ENCODE measurements around the gene RNF146.
"Not testable (repeated sequence)": the region's sequence is repeated elsewhere in the genome, so short reads cannot be mapped to it uniquely, and the experiment has no call there.

The RNF146 gene
- long read RNA-seq, donor 1, partial matches to known transcripts: 0 of 19 reads
- long read RNA-seq, donor 1, other reads (novel, unspliced or antisense): 0 of 19 reads
- long read RNA-seq, donor 2, partial matches to known transcripts: 0 of 13 reads
- long read RNA-seq, donor 2, other reads (novel, unspliced or antisense): 0 of 13 reads
- long read RNA-seq, donor 3, partial matches to known transcripts: 0 of 21 reads
- long read RNA-seq, donor 3, other reads (novel, unspliced or antisense): 9 of 21 reads
- long read RNA-seq, donor 4, transcript RNF146-213 (3 exons, 2,070 nt): major isoform, 8 of 61 reads
- long read RNA-seq, donor 4, partial matches to known transcripts: 15 of 61 reads
- long read RNA-seq, donor 4, other reads (novel, unspliced or antisense): 29 of 61 reads
- long read RNA-seq, donor 5, transcript RNF146-213 (3 exons, 2,070 nt): major isoform, 5 of 17 reads
- long read RNA-seq, donor 5, transcript RNF146-203 (3 exons, 2,369 nt): major isoform, 5 of 17 reads
- long read RNA-seq, donor 5, partial matches to known transcripts: 0 of 17 reads
- long read RNA-seq, donor 5, other reads (novel, unspliced or antisense): 0 of 17 reads
- long read RNA-seq, donor 6, transcript RNF146-202 (4 exons, 2,267 nt): major isoform, 5 of 14 reads
- long read RNA-seq, donor 6, partial matches to known transcripts: 0 of 14 reads
- long read RNA-seq, donor 6, other reads (novel, unspliced or antisense): 0 of 14 reads
- long read RNA-seq, donor 7, transcript RNF146-213 (3 exons, 2,070 nt): major isoform, 8 of 20 reads
- long read RNA-seq, donor 7, partial matches to known transcripts: 0 of 20 reads
- long read RNA-seq, donor 7, other reads (novel, unspliced or antisense): 0 of 20 reads
- long read RNA-seq, donor 8, transcript RNF146-203 (3 exons, 2,369 nt): major isoform, 6 of 18 reads
- long read RNA-seq, donor 8, partial matches to known transcripts: 0 of 18 reads
- long read RNA-seq, donor 8, other reads (novel, unspliced or antisense): 0 of 18 reads

DNA sequence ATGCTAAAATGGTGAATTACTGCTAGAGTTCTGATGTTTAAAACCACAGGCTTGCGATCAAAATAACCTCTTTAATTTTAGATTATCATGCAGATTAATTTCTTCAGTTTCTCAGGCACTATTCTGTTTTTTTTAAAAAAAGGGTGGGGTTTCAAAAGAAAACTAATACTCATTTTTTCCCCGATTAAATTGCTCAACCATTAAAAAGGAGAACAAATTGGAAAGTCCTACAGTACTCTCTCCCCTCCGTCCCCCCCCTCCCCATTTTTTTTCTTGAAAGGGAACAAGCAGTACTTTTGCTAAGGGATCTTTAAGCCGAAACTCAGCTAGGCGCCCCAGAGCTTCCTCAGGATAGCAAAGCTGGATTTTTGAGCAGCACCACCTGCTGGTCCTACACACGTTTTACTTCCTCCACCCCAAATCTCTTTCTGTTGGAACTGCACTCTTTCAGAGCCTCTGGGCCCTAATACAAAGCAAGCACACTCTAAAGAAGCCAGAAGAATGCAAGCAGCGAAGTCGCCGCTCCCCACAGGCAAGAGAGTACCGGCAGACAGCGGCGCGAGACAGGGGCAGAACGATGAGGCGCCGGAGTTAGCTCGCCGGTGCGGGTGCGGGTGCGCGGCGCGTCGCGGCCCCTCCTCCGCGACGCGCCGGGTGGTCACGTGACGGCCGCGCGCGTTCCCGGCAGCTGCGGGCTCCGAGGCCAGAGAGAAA, at the start of gene RNF146:
RNF146 (plus strand) TSS at position 687 of the 714 bp plus-strand sequence. CDS start 13,475 bp downstream, outside the sequence.
- peak; percentile 100 for DNase-seq

GRCh38 chr6:127219869-127220268, 46.8 kb upstream of the RNF146 start:
- no peak for DNase-seq

DNA sequence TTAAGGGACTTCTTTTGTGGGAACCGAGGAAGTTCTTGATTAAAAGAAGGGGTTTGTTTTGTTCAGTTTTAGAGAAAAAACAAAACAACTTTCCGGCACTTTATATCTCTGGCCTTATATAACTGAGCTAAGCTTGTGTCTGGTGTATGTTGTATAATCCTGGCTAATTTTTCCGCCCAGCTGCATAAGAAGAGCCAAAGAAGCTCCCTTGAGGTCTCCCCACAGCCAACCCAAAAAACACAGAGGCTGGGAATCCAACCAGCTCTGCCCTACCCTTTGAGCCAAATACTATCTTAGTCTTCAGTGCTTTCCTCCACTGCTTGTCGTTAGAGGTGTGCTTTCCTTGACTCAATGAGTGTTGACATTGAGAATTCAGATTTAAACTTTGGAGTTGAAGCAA, 45.5 kb upstream of the RNF146 start:
- DNase-seq: no peak

DNA sequence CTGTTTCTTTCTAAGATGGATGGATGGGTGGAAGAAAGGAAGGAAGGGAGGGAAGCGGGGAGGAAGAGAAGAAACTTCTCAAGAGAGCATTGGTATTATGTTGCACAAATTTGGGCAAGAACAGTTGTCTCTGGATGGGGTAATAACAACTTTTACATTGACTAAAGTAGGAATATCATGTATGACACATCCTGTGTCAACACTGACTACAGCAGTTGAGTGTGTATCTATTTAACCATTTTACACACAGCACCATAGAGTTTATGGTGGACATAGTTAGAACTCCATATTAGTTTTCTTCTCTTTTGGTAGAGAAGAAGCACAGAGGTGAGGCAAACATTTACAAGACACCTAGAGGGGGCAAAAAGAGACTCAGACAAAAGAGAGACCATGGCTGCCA, 44.2 kb upstream of the RNF146 start:
- no peak for DNase-seq

GRCh38 chr6:127225497-127225896, 41.2 kb upstream of the RNF146 start:
- DNase-seq: no peak

GRCh38 chr6:127233819-127234218, 32.8 kb upstream of the RNF146 start:
- not testable (repeated sequence) for DNase-seq

DNA sequence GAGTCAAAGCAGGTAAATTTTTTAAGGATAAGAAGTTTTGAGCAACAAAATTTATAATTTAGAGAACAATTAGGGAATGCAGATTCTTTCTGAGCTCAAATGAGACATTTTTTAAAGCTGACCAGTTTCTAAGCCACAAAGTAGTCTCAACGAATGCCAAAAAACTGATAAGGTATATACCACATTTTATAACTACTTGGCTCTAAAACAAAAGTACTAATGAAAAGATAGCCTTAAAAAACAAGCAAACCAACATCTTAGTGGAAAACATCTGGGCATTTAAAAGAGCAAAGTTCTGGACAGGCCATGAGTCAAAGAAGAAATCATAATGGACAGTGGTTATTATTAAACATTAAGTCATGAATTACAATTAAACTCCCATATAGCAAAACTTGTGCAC, 23.2 kb upstream of the RNF146 start:
- DNase-seq: no peak

DNA sequence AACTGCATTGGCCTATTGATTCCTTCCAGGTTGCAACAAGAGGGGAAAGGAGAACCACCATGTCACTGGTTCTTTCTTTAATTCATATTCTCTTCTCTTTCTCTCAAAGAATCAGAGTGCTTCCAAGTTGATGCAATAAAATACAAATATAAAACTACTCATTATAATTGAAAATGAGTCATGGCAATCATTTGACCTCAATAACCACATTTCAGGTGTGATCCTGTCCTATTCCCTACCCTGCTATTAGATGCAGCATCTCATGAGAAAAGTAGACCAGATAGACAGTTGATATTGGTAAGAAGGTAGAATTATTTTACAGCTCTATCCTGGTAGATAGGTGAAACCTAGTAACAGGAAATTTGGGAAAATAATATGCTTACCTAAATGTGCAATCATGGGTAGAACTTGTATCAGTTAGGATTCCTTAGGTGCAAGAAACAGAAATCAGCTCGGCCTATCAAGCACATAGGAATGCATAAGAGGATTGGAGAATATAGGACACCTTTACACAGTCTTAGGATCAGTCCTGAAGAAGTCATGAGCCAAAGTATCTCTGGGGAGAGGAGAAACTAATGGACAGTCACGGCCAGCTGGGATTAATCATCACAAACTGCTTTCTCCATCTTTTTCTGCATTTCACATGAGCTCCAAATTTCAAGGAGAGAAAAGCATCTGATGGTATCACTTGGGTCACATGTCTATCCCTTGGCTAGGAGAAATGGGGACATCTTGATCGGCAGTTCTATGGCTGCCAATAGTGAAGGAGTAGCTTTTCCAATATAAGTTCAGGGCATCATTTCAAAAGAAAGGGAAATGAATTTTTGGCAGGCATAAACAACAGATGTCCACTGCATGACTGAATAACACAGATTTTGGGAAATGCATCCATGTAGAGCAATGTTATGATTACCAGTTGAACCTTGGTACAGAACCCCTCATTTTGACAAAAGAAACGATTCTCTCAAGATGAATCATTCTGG, 19.3 kb upstream of the RNF146 start:
- no peak for DNase-seq

DNA sequence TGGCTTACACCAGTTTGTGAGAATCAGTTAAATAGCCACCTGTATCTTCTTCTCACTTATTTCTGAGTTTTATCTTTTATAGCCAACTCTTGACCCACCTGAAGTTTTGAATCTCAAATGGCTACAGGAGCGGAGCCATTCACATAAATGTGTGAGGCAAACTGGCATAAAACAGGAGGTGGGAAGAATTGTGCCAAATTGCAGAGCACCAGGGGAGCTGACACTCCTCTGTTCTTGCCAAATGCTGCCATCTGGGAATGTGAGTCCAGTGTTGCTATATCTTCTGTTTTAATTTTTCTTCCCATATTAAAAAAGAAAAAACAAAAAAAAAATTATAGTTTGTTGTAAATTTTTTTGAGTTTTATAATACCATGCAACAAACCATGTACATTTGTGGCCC, 17.0 kb upstream of the RNF146 start:
- DNase-seq: no peak

GRCh38 chr6:127255286-127255685, 11.4 kb upstream of the RNF146 start:
- DNase-seq: no peak

- DNase-seq: no peak
Observed at GRCh38 chr6:127262896-127263295, 3.8 kb upstream of the RNF146 start.

- DNase-seq: no peak
Observed at GRCh38 chr6:127263481-127263880, 3.2 kb upstream of the RNF146 start.

GRCh38 chr6:127266892-127267645, 405 bp downstream of the RNF146 start:
- DNase-seq: peak; percentile 99

DNA sequence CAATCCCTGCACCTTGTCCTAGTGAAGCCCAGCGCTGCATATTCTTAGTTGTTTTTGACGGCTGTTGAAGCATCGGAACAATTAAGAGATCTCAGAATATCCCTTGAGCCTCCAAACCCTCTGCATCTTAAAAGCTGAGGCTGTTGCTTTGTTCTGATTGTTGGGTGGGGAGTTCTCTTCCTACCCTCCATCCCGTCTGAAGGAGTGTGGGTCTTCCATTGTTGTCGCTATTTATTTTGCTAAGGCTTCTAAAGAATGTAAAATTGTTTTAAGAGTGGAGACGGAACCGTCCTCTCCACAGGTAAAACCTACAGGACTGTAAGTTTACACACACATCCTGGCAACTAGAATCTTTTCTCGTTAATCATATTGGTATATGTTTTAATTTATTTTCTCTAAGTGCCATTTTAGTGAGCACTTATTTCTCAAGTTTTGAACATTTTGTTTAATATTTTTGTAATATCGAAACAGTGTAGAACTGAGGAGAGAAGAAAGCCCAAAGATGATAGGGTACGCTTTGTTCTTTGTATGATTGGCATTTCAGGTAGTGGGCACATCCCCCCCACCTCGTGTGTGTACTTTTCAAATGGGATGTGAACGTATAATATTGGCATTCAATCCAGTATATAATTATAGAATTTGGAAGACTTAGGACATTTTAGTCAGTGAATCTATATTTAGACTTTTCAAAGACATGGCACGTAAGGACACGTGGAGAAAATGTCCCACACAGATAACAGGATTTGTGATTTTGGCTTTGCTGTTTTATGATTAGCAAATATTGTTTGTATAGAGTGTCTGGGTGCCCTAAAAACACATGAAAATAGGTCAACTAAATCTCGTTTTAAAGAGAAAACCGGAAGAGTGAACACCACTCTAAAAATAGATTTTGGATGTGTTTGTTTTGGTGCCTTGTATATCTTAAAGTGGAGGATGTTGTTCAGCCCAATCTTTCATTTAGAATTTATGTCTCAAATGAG, 1.3 kb downstream of the RNF146 start:
- peak; percentile 19 for DNase-seq

GRCh38 chr6:127272576-127272975, 5.9 kb downstream of the RNF146 start:
- DNase-seq: no peak

- no peak for DNase-seq
Observed at GRCh38 chr6:127273499-127273898, 6.8 kb downstream of the RNF146 start.

DNA sequence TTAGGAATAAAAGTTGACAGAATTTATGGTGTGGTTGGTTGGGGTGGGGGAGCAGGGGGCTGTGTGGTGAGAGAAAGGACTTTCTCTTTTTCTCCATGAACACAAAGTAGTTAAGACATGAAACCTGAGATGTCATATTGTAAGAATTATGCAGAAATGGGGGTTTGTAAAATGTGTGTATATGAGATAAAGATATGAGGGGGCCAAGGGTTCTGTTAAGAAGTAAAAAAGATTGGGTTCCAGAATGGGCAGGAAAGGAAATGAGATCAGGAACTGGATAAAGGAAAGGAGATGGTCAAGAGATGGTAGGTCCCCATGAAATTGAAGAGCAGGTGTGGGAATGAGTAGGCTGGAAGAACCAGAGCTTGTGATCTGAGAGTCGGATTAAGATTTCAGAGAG, 9.7 kb downstream of the RNF146 start:
- DNase-seq: no peak

- DNase-seq: no peak
Observed at GRCh38 chr6:127277878-127278843, 11.5 kb downstream of the RNF146 start.
